Measurements from ENCODE around the gene ZNF776.

GRCh38 chr19:57706346-57706745 lies 40.3 kb upstream of the ZNF776 start:
- TF ChIP-seq CTCF (IDR thresholded peaks at IDR 0.05; ENCODE audit: borderline replicate concordance, extremely low read depth, low read length, poor library complexity, severe bottlenecking), result no peak
- no peak for TF ChIP-seq EZH2 (IDR thresholded peaks at IDR 0.05; ENCODE audit: borderline replicate concordance, low read depth, low read length, severe bottlenecking)
